A549 (cell line): ENCODE results near the gene SERINC3. TPM values are rescaled to one million over a fixed set of nuclear protein-coding genes. Genes with fewer than 3 reads are reported as not detected.

Experiments used
- ATAC-seq, 2 experiments: fragments of 200-7000 bp in 1 of 2; fragments of >200 bp in 1 of 2; cut with Nextera tagmentation in 1 of 2; cut with Tn5 transposase in 1 of 2; 3 replicates each; pipeline versions ENCODE4 v1.8.0 to v1.9.1; 2018 to 2020; ENCODE audit warnings: mild to moderate bottlenecking in 1 of 2, moderate library complexity in 1 of 2
- CTCF ChIA-PET: fragments of 300-600 bp; sonication (Branson Sonifier 250); formaldehyde crosslinking; extraction: SDS; loops from one replicate; lab custom pipeline; 2021; ENCODE audit warnings: antibody characterized with exemption, inconsistent platforms; lab: Yijun Ruan, JAX
- POLR2A ChIA-PET: fragments of 350-600 bp; formaldehyde crosslinking; extraction: SDS; loops from one replicate; lab custom pipeline; 2021; ENCODE audit warnings: antibody characterized with exemption, inconsistent platforms; lab: Yijun Ruan, JAX
- DNase-seq, 2 experiments: peaks; one replicate each; pipeline versions ENCODE4 v3.0.0 to v3.0.0-alpha.2; 2011 to 2016; ENCODE audit warnings: low read depth in 1 of 2, low spot score in 1 of 2
- FAIRE-seq: peaks from 2 replicates; lab custom pipeline; 2011; peaks lifted over from hg19 to GRCh38; lab: Jason Lieb, UNC
- H3K27ac ChIP-seq, 2 experiments: fragments of >200 bp; sonication (Bioruptor Twin); formaldehyde crosslinking; 3 replicates each; pipeline ENCODE4 v1.5.1; 2016 to 2017
- H3K4me1 ChIP-seq: fragments of >200 bp; sonication (Bioruptor Twin); formaldehyde crosslinking; 3 replicates; pipeline ENCODE4 v1.6.1; 2016
- H3K4me2 ChIP-seq: fragments of >200 bp; sonication (Bioruptor Twin); formaldehyde crosslinking; 3 replicates; pipeline ENCODE4 v1.6.1; 2016
- H3K4me3 ChIP-seq: fragments of >200 bp; sonication (Bioruptor Twin); formaldehyde crosslinking; 3 replicates; pipeline ENCODE4 v1.5.1; 2016
- H3K9me3 ChIP-seq: fragments of >200 bp; sonication (Bioruptor Twin); formaldehyde crosslinking; 3 replicates; pipeline ENCODE4 v1.6.1; 2016
- BHLHE40 ChIP-seq: IDR thresholded peaks from 2 replicates; pipeline ENCODE4 v1.6.1; 2012; ENCODE audit warnings: low read depth, low read length, inconsistent platforms
- CEBPB ChIP-seq, 2 experiments: fragments of >200 bp in 1 of 2; sonication (Bioruptor Twin) in 1 of 2; formaldehyde crosslinking in 1 of 2; IDR thresholded peaks; 2 replicates each; pipeline ENCODE4 v1.6.1; 2012 to 2016
- EHF ChIP-seq: fragments of 250-450 bp; sonication (Bioruptor Pico); IDR thresholded peaks from 2 replicates; pipeline ENCODE4 v1.5.0; 2020; ENCODE audit warnings: mild to moderate bottlenecking
- EP300 ChIP-seq, 2 experiments: fragments of >200 bp; sonication (Bioruptor Twin); formaldehyde crosslinking; IDR thresholded peaks; 2 replicates in 1 of 2; 3 replicates in 1 of 2; pipeline ENCODE4 v1.6.1; 2016 to 2017
- FOSL2 ChIP-seq, 2 experiments: fragments of 450-650 bp in 1 of 2; fragments of >200 bp in 1 of 2; sonication (Bioruptor Twin) in 1 of 2; formaldehyde crosslinking; IDR thresholded peaks; 2 replicates each; pipeline versions ENCODE4 v1.5.0 to v1.6.1; 2016 to 2020; ENCODE audit warnings: mild to moderate bottlenecking in 1 of 2, moderate library complexity in 1 of 2
- HEYL ChIP-seq: fragments of 250-450 bp; sonication (Bioruptor Pico); IDR thresholded peaks from 2 replicates; pipeline ENCODE4 v1.8.0; 2021; ENCODE audit warnings: mild to moderate bottlenecking, moderate library complexity
- HOXB13 ChIP-seq: fragments of 250-450 bp; sonication (Bioruptor Pico); IDR thresholded peaks from 2 replicates; pipeline ENCODE4 v1.5.0; 2020; ENCODE audit warnings: low read depth, mild to moderate bottlenecking, moderate library complexity
- JUN ChIP-seq, 2 experiments: fragments of >200 bp; sonication (Bioruptor Twin); formaldehyde crosslinking; IDR thresholded peaks; 2 replicates in 1 of 2; 3 replicates in 1 of 2; pipeline ENCODE4 v1.6.1; 2016 to 2017
- JUNB ChIP-seq: fragments of >200 bp; sonication (Bioruptor Twin); formaldehyde crosslinking; IDR thresholded peaks from 2 replicates; pipeline ENCODE4 v1.6.1; 2016
- MAFK ChIP-seq: fragments of 450-650 bp; IDR thresholded peaks from 2 replicates; pipeline ENCODE4 v1.6.1; 2014; ENCODE audit not compliant: partially characterized antibody
- POLR2A ChIP-seq: IDR thresholded peaks from 2 replicates; pipeline ENCODE4 v1.6.1; 2012; ENCODE audit warnings: mild to moderate bottlenecking, low read length
- POLR2AphosphoS2 ChIP-seq: conservative IDR thresholded peaks from 2 replicates; pipeline ENCODE4 v1.6.1; 2012; ENCODE audit warnings: low read length, improper control_type of control experiment, inconsistent platforms
- RARB ChIP-seq: fragments of 250-450 bp; sonication (Bioruptor Pico); IDR thresholded peaks from 2 replicates; pipeline ENCODE4 v1.8.0; 2021; ENCODE audit warnings: mild to moderate bottlenecking, moderate library complexity
- RCOR1 ChIP-seq: fragments of 150-350 bp; IDR thresholded peaks from 2 replicates; pipeline ENCODE4 v1.6.1; 2014; ENCODE audit warnings: antibody characterized with exemption, low read length, low read depth
- TFCP2L1 ChIP-seq: fragments of 250-450 bp; sonication (Bioruptor Pico); IDR thresholded peaks from 2 replicates; pipeline ENCODE4 v1.5.0; 2021; ENCODE audit warnings: mild to moderate bottlenecking
- ZFP36 ChIP-seq: fragments of 450-650 bp; IDR thresholded peaks from 2 replicates; pipeline ENCODE4 v1.6.1; 2014; ENCODE audit warnings: borderline replicate concordance; ENCODE audit not compliant: partially characterized antibody
- WGBS: methylation state at CpG from one replicate; pipeline ENCODE4 v1.1.6; 2017; ENCODE audit errors: missing lambda C conversion rate; 5-methylcytosine and 5-hydroxymethylcytosine counted together
- polyA plus RNA-seq, 4 experiments: library from polyadenylated mRNA; depleted of rRNA in 3 of 4; stranded (reverse); fragments of >200 nt; fragmentation: RNase III in 1 of 4; extraction: RNeasy Plus Mini Kit Qiagen cat#74134 plus additional on column Dnase treatment in 1 of 4; gene quantifications; 2 replicates in 3 of 4; 3 replicates in 1 of 4; pipeline ENCODE4 v1.2.3, GENCODE V29; 2011 to 2017
- TF ChIP-seq, protein P1 (sequence below): fragments of 250-450 bp; sonication (Bioruptor Pico); IDR thresholded peaks from 2 replicates; pipeline ENCODE4 v1.5.0; 2020; ENCODE audit warnings: low read depth, mild to moderate bottlenecking, moderate library complexity
- TF ChIP-seq, protein P2 (sequence below): fragments of >200 bp; sonication (Bioruptor Twin); formaldehyde crosslinking; IDR thresholded peaks from 3 replicates; pipeline ENCODE4 v1.5.1; 2016
- TF ChIP-seq, protein P3 (sequence below): fragments of 200-600 bp; sonication (generic); IDR thresholded peaks from 2 replicates; pipeline ENCODE4 v1.6.1; 2016; ENCODE audit warnings: antibody characterized with exemption, mild to moderate bottlenecking, moderate library complexity
- TF ChIP-seq, protein P4 (sequence below): IDR thresholded peaks from 2 replicates; pipeline ENCODE4 v1.6.1; 2012

Gene SERINC3
- polyA plus RNA-seq, 2 of the 4 experiments (the other 2 are of a cell fraction), result 62.9 to 159 TPM

DNA sequence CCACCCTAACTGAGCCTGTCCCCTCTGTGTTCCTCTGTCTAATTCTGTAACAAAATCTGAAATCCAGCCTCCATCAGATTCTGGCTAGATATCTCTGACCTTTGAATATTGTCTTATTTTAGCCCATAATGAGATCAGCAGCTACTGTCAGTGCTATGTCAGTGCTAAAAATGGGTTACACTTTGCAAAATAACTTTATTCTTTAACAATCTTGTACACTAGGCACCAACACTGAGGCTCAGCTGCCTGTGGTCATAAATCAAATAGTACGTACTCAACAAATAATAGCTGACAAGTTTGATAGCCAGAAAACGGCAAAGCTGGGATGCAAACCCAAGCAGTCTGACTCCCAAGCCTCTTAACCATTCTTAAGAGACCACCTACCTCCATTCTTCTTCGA is 24.1 kb downstream of the SERINC3 start:
- ATAC-seq (no peak), DNase-seq (no peak), FAIRE-seq (no peak)
- POLR2A ChIA-PET, result interaction anchor here (1.2 kb wide), 1 partner anchor 24 kb away, joined by 3 read pairs; the partner anchor contains the start of gene SERINC3
- TF ChIP-seq, protein P1, sequence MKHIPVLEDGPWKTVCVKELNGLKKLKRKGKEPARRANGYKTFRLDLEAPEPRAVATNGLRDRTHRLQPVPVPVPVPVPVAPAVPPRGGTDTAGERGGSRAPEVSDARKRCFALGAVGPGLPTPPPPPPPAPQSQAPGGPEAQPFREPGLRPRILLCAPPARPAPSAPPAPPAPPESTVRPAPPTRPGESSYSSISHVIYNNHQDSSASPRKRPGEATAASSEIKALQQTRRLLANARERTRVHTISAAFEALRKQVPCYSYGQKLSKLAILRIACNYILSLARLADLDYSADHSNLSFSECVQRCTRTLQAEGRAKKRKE (CRISPR knock-in tag), result no peak
- TF ChIP-seq EHF (CRISPR knock-in tag) (no peak), BHLHE40 (no peak), RARB (no peak), TFCP2L1 (CRISPR knock-in tag) (no peak), JUNB (no peak)
- 74% methylated on average over 3 of the region's 3 CpGs for WGBS
- Histone ChIP-seq H3K4me2 (peak overlapping the region; percentile 78; the same call in 2 of the 3 replicates), H3K4me1 (peaks cover 47% of the 10 kb centered on the region), H3K27ac (peak overlapping the region; percentile 86 to 90), H3K4me3 (no peak overlapping the region), H3K9me3 (no peaks in the 10 kb centered on the region)
- CTCF ChIA-PET, result interaction anchor here (0.5 to 1.2 kb wide), 3 partner anchors 12 to 274 kb away, joined by 3 read pairs; no protein-coding TSS in a partner anchor

DNA sequence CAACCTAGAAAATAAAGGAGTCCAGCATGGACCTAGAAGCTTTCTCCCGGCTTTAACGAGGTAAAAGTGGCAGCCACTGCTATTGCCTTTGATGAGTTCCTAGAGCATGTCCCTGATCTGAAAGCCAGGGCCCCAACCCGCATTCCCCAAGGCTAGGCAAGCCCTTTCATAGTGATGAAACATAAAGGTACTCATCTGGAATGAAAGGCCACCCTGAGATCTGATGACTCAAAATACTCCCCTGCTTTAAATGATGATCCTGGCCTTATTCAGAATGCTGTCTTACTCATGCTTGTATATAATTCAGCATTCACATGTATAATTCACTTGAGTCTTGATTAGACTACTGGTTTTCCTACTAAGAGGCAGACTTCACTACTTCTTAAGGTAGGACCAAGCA is 24.9 kb downstream of the SERINC3 start:
- Histone ChIP-seq H3K27ac (peak overlapping the region; percentile 86 to 90), H3K4me1 (peaks cover 47% of the 10 kb centered on the region), H3K4me3 (no peak overlapping the region), H3K4me2 (peak overlapping the region; percentile 78), H3K9me3 (no peaks in the 10 kb centered on the region)
- FAIRE-seq, result no peak
- DNase-seq, result peak; percentile 43 to 69
- ChIA-PET CTCF (interaction anchor here (0.8 to 2.6 kb wide), 2 partner anchors 22 to 113 kb away, joined by 3 to 10 read pairs; no protein-coding TSS in a partner anchor), POLR2A (no interaction called here)
- ATAC-seq, result peak; percentile 62 to 65
- WGBS, result 43% methylated on average over 3 of the region's 3 CpGs
- TF ChIP-seq POLR2AphosphoS2 (no peak), JUN (IDR thresholded peaks at IDR 0.05) (peak in 1 of 2 experiments; percentile 24; a peak in 1 of 5 replicates), RARB (no peak), MAFK (peak; percentile 7), ZFP36 (no peak), TFCP2L1 (CRISPR knock-in tag) (no peak), JUNB (peak; percentile 76), HOXB13 (no peak), CEBPB (IDR thresholded peaks at IDR 0.05) (peak in 1 of 2 experiments; percentile 50; a peak in 1 of 4 replicates), HEYL (no peak), EP300 (IDR thresholded peaks at IDR 0.05) (peak in 1 of 2 experiments; percentile 33; a peak in 2 of 5 replicates), RCOR1 (no peak), POLR2A (no peak), FOSL2 (IDR thresholded peaks at IDR 0.05) (peak; percentile 46), FOSL2 (CRISPR knock-in tag; IDR thresholded peaks at IDR 0.05) (peak; percentile 74)
- TF ChIP-seq, protein P2, sequence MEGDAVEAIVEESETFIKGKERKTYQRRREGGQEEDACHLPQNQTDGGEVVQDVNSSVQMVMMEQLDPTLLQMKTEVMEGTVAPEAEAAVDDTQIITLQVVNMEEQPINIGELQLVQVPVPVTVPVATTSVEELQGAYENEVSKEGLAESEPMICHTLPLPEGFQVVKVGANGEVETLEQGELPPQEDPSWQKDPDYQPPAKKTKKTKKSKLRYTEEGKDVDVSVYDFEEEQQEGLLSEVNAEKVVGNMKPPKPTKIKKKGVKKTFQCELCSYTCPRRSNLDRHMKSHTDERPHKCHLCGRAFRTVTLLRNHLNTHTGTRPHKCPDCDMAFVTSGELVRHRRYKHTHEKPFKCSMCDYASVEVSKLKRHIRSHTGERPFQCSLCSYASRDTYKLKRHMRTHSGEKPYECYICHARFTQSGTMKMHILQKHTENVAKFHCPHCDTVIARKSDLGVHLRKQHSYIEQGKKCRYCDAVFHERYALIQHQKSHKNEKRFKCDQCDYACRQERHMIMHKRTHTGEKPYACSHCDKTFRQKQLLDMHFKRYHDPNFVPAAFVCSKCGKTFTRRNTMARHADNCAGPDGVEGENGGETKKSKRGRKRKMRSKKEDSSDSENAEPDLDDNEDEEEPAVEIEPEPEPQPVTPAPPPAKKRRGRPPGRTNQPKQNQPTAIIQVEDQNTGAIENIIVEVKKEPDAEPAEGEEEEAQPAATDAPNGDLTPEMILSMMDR, result no peak
- TF ChIP-seq, protein P3, sequence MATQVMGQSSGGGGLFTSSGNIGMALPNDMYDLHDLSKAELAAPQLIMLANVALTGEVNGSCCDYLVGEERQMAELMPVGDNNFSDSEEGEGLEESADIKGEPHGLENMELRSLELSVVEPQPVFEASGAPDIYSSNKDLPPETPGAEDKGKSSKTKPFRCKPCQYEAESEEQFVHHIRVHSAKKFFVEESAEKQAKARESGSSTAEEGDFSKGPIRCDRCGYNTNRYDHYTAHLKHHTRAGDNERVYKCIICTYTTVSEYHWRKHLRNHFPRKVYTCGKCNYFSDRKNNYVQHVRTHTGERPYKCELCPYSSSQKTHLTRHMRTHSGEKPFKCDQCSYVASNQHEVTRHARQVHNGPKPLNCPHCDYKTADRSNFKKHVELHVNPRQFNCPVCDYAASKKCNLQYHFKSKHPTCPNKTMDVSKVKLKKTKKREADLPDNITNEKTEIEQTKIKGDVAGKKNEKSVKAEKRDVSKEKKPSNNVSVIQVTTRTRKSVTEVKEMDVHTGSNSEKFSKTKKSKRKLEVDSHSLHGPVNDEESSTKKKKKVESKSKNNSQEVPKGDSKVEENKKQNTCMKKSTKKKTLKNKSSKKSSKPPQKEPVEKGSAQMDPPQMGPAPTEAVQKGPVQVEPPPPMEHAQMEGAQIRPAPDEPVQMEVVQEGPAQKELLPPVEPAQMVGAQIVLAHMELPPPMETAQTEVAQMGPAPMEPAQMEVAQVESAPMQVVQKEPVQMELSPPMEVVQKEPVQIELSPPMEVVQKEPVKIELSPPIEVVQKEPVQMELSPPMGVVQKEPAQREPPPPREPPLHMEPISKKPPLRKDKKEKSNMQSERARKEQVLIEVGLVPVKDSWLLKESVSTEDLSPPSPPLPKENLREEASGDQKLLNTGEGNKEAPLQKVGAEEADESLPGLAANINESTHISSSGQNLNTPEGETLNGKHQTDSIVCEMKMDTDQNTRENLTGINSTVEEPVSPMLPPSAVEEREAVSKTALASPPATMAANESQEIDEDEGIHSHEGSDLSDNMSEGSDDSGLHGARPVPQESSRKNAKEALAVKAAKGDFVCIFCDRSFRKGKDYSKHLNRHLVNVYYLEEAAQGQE, result no peak
- TF ChIP-seq, protein P4, sequence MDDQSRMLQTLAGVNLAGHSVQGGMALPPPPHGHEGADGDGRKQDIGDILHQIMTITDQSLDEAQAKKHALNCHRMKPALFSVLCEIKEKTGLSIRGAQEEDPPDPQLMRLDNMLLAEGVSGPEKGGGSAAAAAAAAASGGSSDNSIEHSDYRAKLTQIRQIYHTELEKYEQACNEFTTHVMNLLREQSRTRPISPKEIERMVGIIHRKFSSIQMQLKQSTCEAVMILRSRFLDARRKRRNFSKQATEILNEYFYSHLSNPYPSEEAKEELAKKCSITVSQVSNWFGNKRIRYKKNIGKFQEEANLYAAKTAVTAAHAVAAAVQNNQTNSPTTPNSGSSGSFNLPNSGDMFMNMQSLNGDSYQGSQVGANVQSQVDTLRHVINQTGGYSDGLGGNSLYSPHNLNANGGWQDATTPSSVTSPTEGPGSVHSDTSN, result no peak
